NCI-H1417 (cell line): ENCODE results near the gene GAL3ST2.
A peak's percentile ranks its signal among the peaks of the same experiment; 100 is the strongest.
"Not testable (repeated sequence)": the region's sequence is repeated elsewhere in the genome, so short reads cannot be mapped to it uniquely, and the experiment has no call there.

Experiments used
- DNase-seq, 3 experiments: peaks; one replicate each; lab custom pipeline; 2025; lab: John Stamatoyannopoulos, UW

Gene GAL3ST2

GRCh38 chr2:241776336-241777169 is at the start of gene GAL3ST2:
Gene GAL3ST2 (plus strand): TSS chr2:241776822. CDS start chr2:241776956, 134 bp downstream.
- DNase-seq: no peak

GRCh38 chr2:241728000-241728399 is 48.6 kb upstream of the GAL3ST2 start:
- no peak for DNase-seq

- no peak for DNase-seq
Observed at GRCh38 chr2:241728627-241729026, 48.0 kb upstream of the GAL3ST2 start.

- no peak for DNase-seq
Observed at GRCh38 chr2:241729868-241730267, 46.8 kb upstream of the GAL3ST2 start.

GRCh38 chr2:241730671-241731293 is 45.8 kb upstream of the GAL3ST2 start:
- DNase-seq: no peak

- not testable (repeated sequence) for DNase-seq
Observed at GRCh38 chr2:241732513-241733186, 44.0 kb upstream of the GAL3ST2 start.

GRCh38 chr2:241733391-241734207 is 43.0 kb upstream of the GAL3ST2 start:
- DNase-seq: no peak

- no peak for DNase-seq
Observed at GRCh38 chr2:241734208-241734466, 42.5 kb upstream of the GAL3ST2 start.

- DNase-seq: peak; percentile 80 to 89 (median 88)
Observed at GRCh38 chr2:241734467-241735208, 42.0 kb upstream of the GAL3ST2 start, which contains the start of gene D2HGDH. Gene D2HGDH (plus strand): TSS chr2:241734630. CDS start chr2:241735225, 595 bp downstream.

- DNase-seq: no peak
Observed at GRCh38 chr2:241736111-241736510, 40.5 kb upstream of the GAL3ST2 start.

- DNase-seq: no peak
Observed at GRCh38 chr2:241738040-241738686, 38.5 kb upstream of the GAL3ST2 start.

- no peak for DNase-seq
Observed at GRCh38 chr2:241739177-241739576, 37.4 kb upstream of the GAL3ST2 start.

- DNase-seq: no peak
Observed at GRCh38 chr2:241739651-241740050, 37.0 kb upstream of the GAL3ST2 start.

GRCh38 chr2:241741016-241741415 is 35.6 kb upstream of the GAL3ST2 start:
- no peak for DNase-seq

- DNase-seq: no peak
Observed at GRCh38 chr2:241742320-241742939, 34.2 kb upstream of the GAL3ST2 start.

GRCh38 chr2:241743008-241743407 is 33.6 kb upstream of the GAL3ST2 start:
- not testable (repeated sequence) for DNase-seq

GRCh38 chr2:241743620-241744019 is 33.0 kb upstream of the GAL3ST2 start:
- DNase-seq: no peak

- DNase-seq: no peak
Observed at GRCh38 chr2:241744028-241744754, 32.4 kb upstream of the GAL3ST2 start.

GRCh38 chr2:241745276-241745675 is 31.3 kb upstream of the GAL3ST2 start:
- no peak for DNase-seq

GRCh38 chr2:241746084-241746483 is 30.5 kb upstream of the GAL3ST2 start:
- no peak for DNase-seq
